Diencephalon (tissue), 1 donor: Measurements from ENCODE around the gene TMEM140. TPM values are rescaled to one million over a fixed set of nuclear protein-coding genes. Genes with fewer than 3 reads are reported as not detected.

ENCODE experiments used
- small RNA-seq: library from RNA; depleted of rRNA; stranded (forward); fragments of <200 nt; gene quantifications from one replicate; pipeline ENCODE3, GENCODE V24; 2014
- total RNA-seq: library from RNA; depleted of rRNA; stranded (reverse); fragments of >200 nt; gene quantifications from one replicate; pipeline ENCODE4 v1.2.3, GENCODE V29; 2014

The TMEM140 gene
- 0.92 TPM for total RNA-seq

DNA sequence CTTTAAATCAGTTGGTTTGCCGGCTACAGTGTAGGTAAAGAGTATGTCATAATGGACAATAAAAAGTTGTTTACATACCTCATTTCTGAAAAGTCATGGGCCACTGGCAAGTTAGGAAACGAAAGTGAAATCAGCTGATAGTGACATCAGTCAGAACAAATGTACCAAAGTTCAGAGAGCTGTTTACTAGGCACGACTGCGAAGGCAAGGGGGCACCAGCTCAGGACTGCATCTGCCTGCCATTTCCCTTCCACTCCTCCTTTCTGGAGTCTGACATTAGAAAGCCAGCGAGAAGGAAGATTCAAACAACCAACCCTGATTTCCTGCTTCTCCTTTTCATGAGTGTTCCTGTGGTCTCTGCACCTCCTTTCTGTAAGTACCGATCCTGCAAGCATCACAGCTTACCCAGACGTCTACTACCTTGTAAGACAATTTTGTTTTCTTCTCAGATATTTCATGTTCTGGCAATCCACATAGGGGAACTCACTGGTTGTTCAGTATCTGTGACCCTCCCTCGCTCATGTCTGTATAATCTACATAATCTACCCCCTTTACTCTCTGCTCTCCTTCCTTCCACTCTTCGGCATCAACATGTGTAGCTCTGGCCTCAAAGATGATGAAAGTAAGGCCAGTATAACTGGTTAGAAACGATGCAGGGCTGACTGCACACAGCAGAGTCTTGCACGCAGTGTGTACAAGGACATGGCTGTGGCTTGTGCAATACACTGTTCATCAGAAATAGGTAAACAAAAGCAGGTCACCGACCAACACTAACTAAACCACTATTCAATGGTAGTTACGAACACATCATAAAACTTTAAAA lies at the start of gene TMEM140:
TSS of gene TMEM140 (plus strand) at position 174 of the 823 bp plus-strand sequence. CDS start 16,370 bp downstream, outside the sequence.

DNA sequence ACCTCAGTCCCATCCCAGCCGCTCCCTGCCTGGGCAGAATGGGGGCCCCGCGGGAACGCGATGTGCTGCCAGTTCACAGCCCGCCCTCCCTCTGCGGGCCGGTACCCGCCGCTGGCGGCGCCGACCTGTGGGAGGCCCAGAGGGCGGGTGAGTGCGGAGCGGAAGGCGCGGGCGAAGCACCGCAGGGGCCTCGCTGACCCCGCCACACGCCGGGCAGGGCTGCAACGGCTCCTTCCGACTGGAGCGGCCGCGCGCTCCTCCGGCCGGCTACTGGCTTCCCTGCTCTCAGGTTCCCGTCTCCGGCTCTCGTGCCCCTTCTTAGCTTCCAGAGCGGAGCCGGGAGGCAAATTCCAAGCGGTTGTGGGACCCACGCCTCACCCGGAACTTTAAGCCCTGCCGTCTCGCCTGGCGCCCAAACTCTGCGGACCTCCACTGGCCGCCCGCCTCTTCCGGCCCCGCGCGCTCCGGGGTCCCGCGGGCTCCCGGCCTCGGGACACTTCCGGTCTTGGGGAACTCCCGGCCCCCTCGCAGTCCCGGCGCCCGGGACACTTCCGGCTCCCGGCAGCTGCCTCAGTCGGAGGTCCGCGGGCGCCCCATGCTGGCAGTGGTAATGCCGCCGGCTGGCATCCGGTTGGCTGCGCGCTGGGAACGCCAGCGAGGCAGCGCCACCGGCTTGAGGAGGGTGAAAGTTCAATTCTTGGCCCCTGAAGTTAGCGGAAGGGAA lies 22.6 kb downstream of the TMEM140 start, which contains the start of gene CYREN:
TSS of gene CYREN (minus strand) at position 434 of the 724 bp plus-strand sequence. CDS start 1,785 bp downstream, outside the sequence.

DNA sequence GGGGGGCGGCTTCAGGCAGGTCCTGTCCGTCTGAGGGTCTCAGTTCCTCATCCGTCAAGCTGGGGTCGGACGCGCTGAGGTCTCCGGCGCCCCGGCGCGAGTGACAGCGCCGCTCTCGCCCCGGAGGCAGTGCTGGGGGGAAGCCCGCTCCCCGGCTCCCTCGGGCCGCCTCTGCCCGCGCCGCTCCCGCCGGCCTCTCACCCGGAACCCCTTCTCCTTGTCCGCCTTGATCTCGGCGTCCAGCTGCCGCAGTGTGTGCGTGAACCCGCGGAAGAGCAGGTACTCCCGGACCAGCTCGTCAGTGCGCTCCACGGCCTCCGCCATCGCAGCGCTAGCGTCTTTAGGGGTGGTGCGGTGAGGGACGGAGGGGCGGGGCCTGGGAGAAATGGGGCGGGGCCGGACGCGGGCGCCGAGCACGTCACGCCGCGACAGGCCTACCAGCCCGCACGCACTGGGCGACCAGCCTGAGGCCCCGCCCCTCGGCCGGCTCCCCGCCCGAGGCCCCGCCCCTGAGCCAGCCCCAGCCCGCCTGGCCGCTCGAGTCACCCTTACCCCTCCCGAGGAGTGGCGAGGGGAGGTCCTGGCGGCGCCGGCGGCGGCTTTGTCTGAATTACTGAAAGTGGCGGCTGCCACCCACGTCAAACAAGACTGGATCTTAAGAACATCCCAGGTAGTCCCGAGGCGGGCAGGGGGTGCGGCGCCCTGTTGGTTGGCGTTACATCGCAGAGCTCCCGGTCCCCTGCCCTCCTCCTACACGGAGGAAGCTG lies 63.5 kb downstream of the TMEM140 start, which contains the start of gene WDR91:
TSS of gene WDR91 (minus strand) at position 348 of the 767 bp plus-strand sequence. CDS start at position 324, 24 bp downstream.

Small RNAs within 50 kb of the gene (small RNA-seq; reads per million reads assigned to genes)
- not detected for gene MIR6509

Other genes with a start within 250 kb of the TMEM140 start
- gene AGBL3, start 161.6 kb upstream of the TMEM140 start, total RNA-seq, result 7.4 TPM
- gene CYREN, start 22.6 kb downstream of the TMEM140 start, total RNA-seq, result 14.3 TPM
- 13.1 TPM for gene WDR91, start 63.5 kb downstream of the TMEM140 start, total RNA-seq
- not detected for gene STRA8, start 85.8 kb downstream of the TMEM140 start, total RNA-seq